ENCODE data around the gene CABCOCO1.

DNA sequence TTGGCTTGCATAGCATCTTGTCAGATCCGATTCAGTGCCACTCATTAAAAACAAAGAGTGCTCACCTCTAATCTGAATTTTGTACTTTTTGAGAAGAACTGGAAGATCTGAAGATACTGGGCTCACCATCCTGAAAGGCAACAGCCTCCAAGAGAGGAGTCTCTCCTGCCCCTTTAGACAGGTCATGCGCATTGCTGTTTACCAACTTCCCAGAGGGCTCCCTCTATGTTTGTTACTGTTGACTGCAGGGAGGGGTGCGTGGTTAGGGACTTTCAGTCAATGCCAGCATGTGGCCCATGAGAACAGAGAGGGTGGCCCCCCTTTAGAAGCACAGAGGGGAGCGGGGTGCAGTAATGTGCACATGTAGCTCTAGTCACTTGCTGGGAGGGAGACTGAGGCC lies 33.2 kb upstream of the CABCOCO1 start:
- TF ChIP-seq CTCF (conservative IDR thresholded peaks at IDR 0.05; ENCODE audit: low read depth, low read length): no peak
- TF ChIP-seq EZH2 (IDR thresholded peaks at IDR 0.05; ENCODE audit: borderline replicate concordance, low read depth, low read length, poor library complexity, severe bottlenecking): no peak

Measured in A673 (cell line).